Measurements from ENCODE around the gene GPATCH8. TPM values are rescaled to one million over a fixed set of nuclear protein-coding genes. Genes with fewer than 3 reads are reported as not detected.

Gene GPATCH8
- total RNA-seq, 4 donors from 2014 or later = 14.5 to 53.1 (median 31.2) TPM

GRCh38 chr17:44360826-44361225 is 142.4 kb downstream of the GPATCH8 start:
- Histone ChIP-seq H3K4me1 (peaks cover 0 to 13% (median 4%) of the 10 kb centered on the region in 4 donors), H3K27me3 (peaks cover 29% of the 10 kb centered on the region), H3K27ac (no peak overlapping the region), H3K4me3 (no peak overlapping the region), H3K9me3 (no peaks in the 10 kb centered on the region), H3K36me3 (no peaks in the 10 kb centered on the region)
- WGBS, 2 donors (ENCODE audit: low coverage in 1 of 2) = 53% methylated on average over 5 of the region's 5 CpGs; no CpG with 5 or more reads in 1 of the 2 donors
- TF ChIP-seq CTCF (IDR thresholded peaks at IDR 0.05) = no peak
- no peak for TF ChIP-seq POLR2AphosphoS5 (IDR thresholded peaks at IDR 0.05)
- TF ChIP-seq EP300 (IDR thresholded peaks at IDR 0.05; ENCODE audit: low read depth) = no peak
- TF ChIP-seq POLR2A (IDR thresholded peaks at IDR 0.05) = no peak
- DNase-seq = no peak
- in situ Hi-C loops (cut with MboI; ENCODE audit: low pct_ligation_motif_present in 1 of 4, low pct_unique_long_range_greater_than_20kb in 1 of 4, low sequenced_read_pairs in 3 of 4) (no loop called here), intact Hi-C loops (cut with DNase I; ENCODE audit: low total_unique reads) (no loop called here)

DNA sequence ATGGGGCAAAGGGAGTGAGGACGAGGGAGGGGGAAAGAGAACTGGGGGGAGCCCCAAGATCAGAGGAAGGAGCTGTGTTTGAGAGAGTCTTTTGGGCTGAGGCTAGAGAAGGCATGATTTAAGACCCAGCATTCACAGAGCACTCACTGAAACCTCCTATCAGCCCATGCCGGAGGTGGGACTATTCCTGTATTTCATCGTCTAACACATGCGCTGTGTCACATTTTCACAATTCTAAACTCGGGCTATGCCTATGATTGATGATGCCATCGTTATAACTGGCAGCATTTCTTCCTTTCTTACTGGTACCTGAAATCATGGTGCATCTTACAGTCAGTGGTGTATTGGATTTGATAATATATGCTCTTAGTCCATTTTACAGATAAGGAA is 143.1 kb downstream of the GPATCH8 start:
- TF ChIP-seq EP300 (IDR thresholded peaks at IDR 0.05; ENCODE audit: low read depth) (no peak), POLR2A (IDR thresholded peaks at IDR 0.05) (no peak), CTCF (IDR thresholded peaks at IDR 0.05) (no peak), POLR2AphosphoS5 (IDR thresholded peaks at IDR 0.05) (no peak)
- Histone ChIP-seq H3K27me3 (peaks cover 30% of the 10 kb centered on the region), H3K9me3 (no peaks in the 10 kb centered on the region), H3K4me3 (no peak overlapping the region), H3K36me3 (no peaks in the 10 kb centered on the region), H3K4me1 (peaks cover 0 to 13% (median 4%) of the 10 kb centered on the region in 4 donors), H3K27ac (no peak overlapping the region)
- 48 to 61% methylated on average over 4 to 6 of the region's 6 CpGs for WGBS, 2 donors (ENCODE audit: low coverage in 1 of 2)
- no peak for DNase-seq
- intact Hi-C loops (cut with DNase I; ENCODE audit: low total_unique reads) (no loop called here), in situ Hi-C loops (cut with MboI; ENCODE audit: low pct_ligation_motif_present in 1 of 4, low pct_unique_long_range_greater_than_20kb in 1 of 4, low sequenced_read_pairs in 3 of 4) (no loop called here)

- H3K4me3 ChIP-seq = no peak overlapping the region
- DNase-seq = no peak
- in situ Hi-C loops (cut with MboI; ENCODE audit: low pct_ligation_motif_present in 1 of 4, low pct_unique_long_range_greater_than_20kb in 1 of 4, low sequenced_read_pairs in 3 of 4) = no loop called here
- intact Hi-C loops (cut with DNase I; ENCODE audit: low total_unique reads) = no loop called here
- 58 to 69% methylated on average over 2 to 14 of the region's 14 CpGs for WGBS, 2 donors (ENCODE audit: low coverage in 1 of 2)
- peaks cover 0 to 13% (median 5%) of the 10 kb centered on the region in 4 donors for H3K4me1 ChIP-seq
- no peaks in the 10 kb centered on the region for H3K36me3 ChIP-seq
- no peak for TF ChIP-seq EP300 (IDR thresholded peaks at IDR 0.05; ENCODE audit: low read depth)
- TF ChIP-seq POLR2A (IDR thresholded peaks at IDR 0.05) = no peak
- no peak for TF ChIP-seq CTCF (IDR thresholded peaks at IDR 0.05)
- no peak for TF ChIP-seq POLR2AphosphoS5 (IDR thresholded peaks at IDR 0.05)
- no peaks in the 10 kb centered on the region for H3K9me3 ChIP-seq
- no peak overlapping the region for H3K27ac ChIP-seq
- peaks cover 31% of the 10 kb centered on the region for H3K27me3 ChIP-seq
These were observed 143.6 kb downstream of the GPATCH8 start for GRCh38 chr17:44359458-44360143.

GRCh38 chr17:44359006-44359405 is 144.2 kb downstream of the GPATCH8 start:
- no peaks in the 10 kb centered on the region for H3K9me3 ChIP-seq
- H3K27me3 ChIP-seq = peaks cover 31% of the 10 kb centered on the region
- in situ Hi-C loops (cut with MboI; ENCODE audit: low pct_ligation_motif_present in 1 of 4, low pct_unique_long_range_greater_than_20kb in 1 of 4, low sequenced_read_pairs in 3 of 4) (no loop called here), intact Hi-C loops (cut with DNase I; ENCODE audit: low total_unique reads) (no loop called here)
- H3K4me1 ChIP-seq = peaks cover 0 to 12% (median 6%) of the 10 kb centered on the region in 4 donors
- H3K4me3 ChIP-seq = no peak overlapping the region
- DNase-seq = no peak
- 58 to 62% methylated on average over 2 to 6 of the region's 6 CpGs for WGBS, 2 donors (ENCODE audit: low coverage in 1 of 2)
- H3K36me3 ChIP-seq = no peaks in the 10 kb centered on the region
- TF ChIP-seq EP300 (IDR thresholded peaks at IDR 0.05; ENCODE audit: low read depth) = no peak
- no peak overlapping the region for H3K27ac ChIP-seq

All from transverse colon (tissue), 4 donors.